ENCODE data around the gene KDM5A. TPM values are rescaled to one million over a fixed set of nuclear protein-coding genes. Genes with fewer than 3 reads are reported as not detected.

KDM5A gene
- polyA plus RNA-seq, 6 donors from 2014 or later = 39.4 to 95.8 (median 52.5) TPM

DNA sequence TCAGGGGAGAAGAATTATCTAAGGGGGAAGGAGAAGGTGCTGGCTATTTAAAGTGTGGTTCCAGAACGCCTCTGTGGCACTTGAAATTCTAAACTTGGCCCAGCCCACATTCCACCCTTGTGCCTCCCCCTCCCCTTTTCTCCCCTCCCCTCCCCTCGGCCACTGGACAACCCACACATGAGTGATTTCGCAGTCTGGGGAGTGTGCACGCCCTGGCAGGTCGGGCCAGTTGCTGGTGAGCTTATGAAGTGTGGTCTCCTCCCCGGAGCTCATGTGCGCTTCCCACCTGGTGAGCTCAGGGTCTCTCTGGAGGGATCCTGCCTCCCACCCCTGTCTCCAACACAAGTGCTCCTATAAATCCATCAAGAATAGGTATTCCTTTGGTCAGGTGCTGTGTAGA is 126.3 kb downstream of the KDM5A start, which contains the start of gene SLC6A13:
Gene SLC6A13 (minus strand): TSS at position 20 of the 400 bp plus-strand sequence. CDS start 2,784 bp downstream, outside the sequence.
- Mint-ChIP-seq H3K36me3 (peaks cover 0 to 8% of the 10 kb centered on the region in 2 donors), H3K4me1 (no peaks in the 10 kb centered on the region), H3K27me3 (peaks cover 20 to 40% (median 33%) of the 10 kb centered on the region in 3 donors), H3K4me3 (no peak within 1 kb of the TSS), H3K27ac (peak within 1 kb of the TSS in 2 of 6 donors; percentile 32 to 73), H3K9me3 (no peaks in the 10 kb centered on the region)
- no peak for ATAC-seq (ENCODE audit: low read depth in 2 of 2)
- DNase-seq = no peak

DNA sequence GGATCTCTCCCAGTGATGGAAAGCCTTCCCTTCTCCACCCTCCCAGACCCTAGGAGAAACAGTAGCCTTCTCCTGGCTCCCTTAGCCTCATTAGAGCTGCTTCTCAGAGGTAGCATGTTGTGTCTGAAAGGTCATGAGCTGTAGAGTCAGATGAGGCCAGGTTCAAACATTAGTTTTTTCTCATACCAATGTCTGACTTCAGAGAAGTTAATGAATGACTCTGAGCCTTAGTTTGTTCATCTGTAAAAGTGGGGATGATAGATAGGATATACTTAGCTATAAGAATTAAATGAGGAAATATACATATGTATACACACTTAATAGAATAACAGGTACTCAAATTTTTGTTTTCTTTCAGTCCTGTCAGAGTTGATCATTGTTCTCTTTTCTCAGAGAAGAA is 127.0 kb downstream of the KDM5A start:
- no peak for DNase-seq
- H3K4me3 Mint-ChIP-seq = no peak overlapping the region
- peaks cover 20 to 47% (median 40%) of the 10 kb centered on the region in 3 donors for H3K27me3 Mint-ChIP-seq
- no peaks in the 10 kb centered on the region for H3K9me3 Mint-ChIP-seq
- ATAC-seq (ENCODE audit: low read depth in 2 of 2) = no peak
- peaks cover 0 to 9% of the 10 kb centered on the region in 2 donors for H3K36me3 Mint-ChIP-seq
- no peaks in the 10 kb centered on the region for H3K4me1 Mint-ChIP-seq
- H3K27ac Mint-ChIP-seq = peak overlapping the region in 1 of 6 donors; percentile 32

DNA sequence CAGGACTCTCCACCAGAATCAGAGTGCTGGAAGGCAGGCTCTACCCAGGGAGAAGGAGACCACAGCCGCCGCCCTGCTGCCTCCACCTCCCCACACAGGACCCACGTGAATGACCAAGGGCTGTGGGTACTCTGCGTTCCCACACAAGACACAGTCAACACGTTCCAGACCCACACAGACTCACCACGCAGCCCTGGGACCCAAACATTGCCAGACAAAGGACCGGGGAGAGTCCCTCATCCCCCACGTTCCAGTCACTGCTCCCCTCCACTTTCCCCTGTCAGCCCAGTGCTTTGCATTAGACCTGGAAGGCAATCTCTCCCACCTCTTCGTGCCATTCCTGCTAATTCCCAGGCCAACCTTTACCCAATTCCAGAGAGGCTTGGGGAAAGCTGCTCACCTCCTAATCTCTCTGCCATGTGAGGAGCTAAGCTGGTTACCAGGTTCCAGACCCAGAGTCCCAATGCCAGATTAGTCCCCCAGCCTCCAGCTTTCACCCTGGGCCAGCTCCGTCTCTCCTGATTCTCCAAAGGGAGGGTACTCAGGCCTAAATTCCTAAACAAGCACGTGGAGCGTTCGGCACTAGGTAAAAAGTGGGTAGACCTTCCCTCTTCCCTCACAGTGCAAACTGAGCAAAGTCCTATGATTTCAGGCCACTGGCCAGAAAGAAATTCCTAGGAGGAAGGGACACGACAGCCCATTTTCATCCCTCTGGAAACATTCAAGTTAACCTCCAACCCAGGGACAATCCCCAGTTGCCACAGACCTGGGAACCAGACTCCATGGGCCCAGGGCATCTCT is 131.4 kb downstream of the KDM5A start:
- Mint-ChIP-seq H3K36me3 (peaks cover 0 to 18% of the 10 kb centered on the region in 2 donors), H3K27ac (peak overlapping the region in 1 of 6 donors; percentile 71), H3K9me3 (peaks cover 0 to 4% (median 0%) of the 10 kb centered on the region in 7 donors), H3K4me3 (no peak overlapping the region), H3K4me1 (no peaks in the 10 kb centered on the region), H3K27me3 (peaks cover 41 to 74% (median 68%) of the 10 kb centered on the region in 3 donors)
- DNase-seq (no peak), ATAC-seq (ENCODE audit: low read depth in 2 of 2) (no peak)

DNA sequence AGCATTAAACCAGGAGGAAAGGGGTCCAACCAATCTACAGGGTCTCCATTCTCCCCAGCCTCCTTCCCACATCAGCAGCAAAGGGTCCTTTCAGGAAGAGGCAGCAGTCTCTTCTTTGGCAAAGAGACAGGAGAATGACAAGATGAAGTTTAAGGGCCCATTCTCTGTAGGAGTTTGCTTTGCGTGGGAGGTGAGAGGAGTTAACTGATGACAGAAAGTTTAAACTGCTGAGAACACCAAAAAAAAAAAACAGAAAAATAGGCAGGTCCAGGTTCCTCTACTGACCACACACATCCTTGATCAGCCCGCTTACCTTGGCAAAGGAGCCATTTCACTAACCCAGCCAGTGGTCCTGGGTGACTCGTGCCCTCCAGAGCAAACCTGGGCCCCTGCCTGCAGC is 132.2 kb downstream of the KDM5A start:
- no peak overlapping the region for H3K4me3 Mint-ChIP-seq
- no peak overlapping the region for H3K27ac Mint-ChIP-seq
- ATAC-seq (ENCODE audit: low read depth in 2 of 2) = no peak
- peaks cover 0 to 18% of the 10 kb centered on the region in 2 donors for H3K36me3 Mint-ChIP-seq
- no peaks in the 10 kb centered on the region for H3K4me1 Mint-ChIP-seq
- peaks cover 0 to 4% (median 0%) of the 10 kb centered on the region in 7 donors for H3K9me3 Mint-ChIP-seq
- DNase-seq = no peak
- H3K27me3 Mint-ChIP-seq = peaks cover 41 to 70% (median 68%) of the 10 kb centered on the region in 3 donors

DNA sequence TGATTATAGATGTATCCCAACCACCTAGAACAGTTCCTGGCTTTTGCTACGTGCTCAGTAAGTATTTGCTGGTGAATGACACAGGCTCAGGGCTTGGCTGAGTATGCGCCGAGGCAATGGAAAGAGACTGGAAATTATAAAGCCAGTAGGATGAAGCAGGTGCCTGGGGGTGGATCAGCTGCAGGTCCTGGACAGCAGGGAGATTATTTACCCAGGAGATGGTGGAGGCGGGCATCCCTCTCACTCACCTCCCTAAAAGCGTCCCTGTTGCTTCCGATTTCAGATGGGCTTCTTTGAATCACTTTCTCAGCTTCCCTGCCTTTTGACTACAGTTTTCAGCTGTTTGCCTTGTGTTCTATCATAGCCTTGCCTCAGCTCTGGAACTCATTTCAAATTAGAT is 132.9 kb downstream of the KDM5A start:
- Mint-ChIP-seq H3K4me3 (no peak overlapping the region), H3K27me3 (peaks cover 41 to 67% (median 63%) of the 10 kb centered on the region in 3 donors), H3K9me3 (peaks cover 0 to 4% (median 0%) of the 10 kb centered on the region in 7 donors), H3K27ac (no peak overlapping the region), H3K4me1 (no peaks in the 10 kb centered on the region), H3K36me3 (peaks cover 0 to 18% of the 10 kb centered on the region in 2 donors)
- DNase-seq = no peak
- no peak for ATAC-seq (ENCODE audit: low read depth in 2 of 2)

DNA sequence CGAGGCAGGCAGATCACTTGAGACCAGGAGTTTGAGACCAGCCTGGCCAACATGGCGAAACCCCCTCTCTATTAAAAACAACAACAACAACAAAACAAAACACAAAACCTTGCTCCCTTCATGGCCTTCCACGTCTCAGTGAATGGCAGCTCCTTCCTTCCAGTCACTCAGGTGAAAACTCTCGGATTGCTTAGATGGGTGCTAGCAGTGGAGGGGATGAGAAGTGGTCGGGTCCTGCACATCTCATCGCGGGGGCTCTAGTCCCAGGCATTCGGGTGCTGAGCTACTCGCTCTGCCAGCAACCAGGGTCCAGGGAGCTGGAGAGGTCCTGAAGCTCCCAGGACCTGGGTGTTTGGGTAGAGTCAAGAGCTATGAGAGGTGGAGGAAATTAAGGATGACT is 134.2 kb downstream of the KDM5A start:
- H3K27me3 Mint-ChIP-seq = peaks cover 33 to 55% (median 54%) of the 10 kb centered on the region in 3 donors
- ATAC-seq (ENCODE audit: low read depth in 2 of 2) = no peak
- peaks cover 0 to 18% of the 10 kb centered on the region in 2 donors for H3K36me3 Mint-ChIP-seq
- H3K4me1 Mint-ChIP-seq = no peaks in the 10 kb centered on the region
- peaks cover 0 to 4% (median 0%) of the 10 kb centered on the region in 7 donors for H3K9me3 Mint-ChIP-seq
- no peak for DNase-seq
- H3K27ac Mint-ChIP-seq = no peak overlapping the region
- no peak overlapping the region for H3K4me3 Mint-ChIP-seq

DNA sequence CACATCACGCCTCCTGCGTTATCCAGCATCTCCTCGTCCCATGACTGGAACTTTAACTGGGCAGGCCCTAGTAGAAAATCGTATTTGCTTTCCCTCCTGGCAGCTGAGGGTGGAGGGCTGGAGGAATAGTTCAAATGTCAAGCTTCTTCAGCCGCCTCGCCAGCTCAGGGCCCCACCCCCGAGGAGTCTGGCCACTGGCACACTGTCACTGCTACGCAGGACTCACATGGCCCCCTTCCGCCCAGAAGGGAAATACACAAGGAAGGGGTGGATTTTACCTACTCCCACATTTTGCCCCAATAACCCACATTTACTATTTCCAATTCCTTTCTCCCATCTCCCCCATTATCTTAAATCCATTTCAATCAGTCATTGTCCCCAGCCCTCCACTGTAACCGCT is 135.1 kb downstream of the KDM5A start:
- no peak for ATAC-seq (ENCODE audit: low read depth in 2 of 2)
- peaks cover 33 to 52% (median 49%) of the 10 kb centered on the region in 3 donors for H3K27me3 Mint-ChIP-seq
- no peak overlapping the region for H3K27ac Mint-ChIP-seq
- H3K9me3 Mint-ChIP-seq = peaks cover 0 to 4% (median under 1%) of the 10 kb centered on the region in 7 donors
- no peaks in the 10 kb centered on the region for H3K4me1 Mint-ChIP-seq
- H3K4me3 Mint-ChIP-seq = no peak overlapping the region
- DNase-seq = no peak
- H3K36me3 Mint-ChIP-seq = peaks cover 1 to 18% of the 10 kb centered on the region in 2 donors

DNA sequence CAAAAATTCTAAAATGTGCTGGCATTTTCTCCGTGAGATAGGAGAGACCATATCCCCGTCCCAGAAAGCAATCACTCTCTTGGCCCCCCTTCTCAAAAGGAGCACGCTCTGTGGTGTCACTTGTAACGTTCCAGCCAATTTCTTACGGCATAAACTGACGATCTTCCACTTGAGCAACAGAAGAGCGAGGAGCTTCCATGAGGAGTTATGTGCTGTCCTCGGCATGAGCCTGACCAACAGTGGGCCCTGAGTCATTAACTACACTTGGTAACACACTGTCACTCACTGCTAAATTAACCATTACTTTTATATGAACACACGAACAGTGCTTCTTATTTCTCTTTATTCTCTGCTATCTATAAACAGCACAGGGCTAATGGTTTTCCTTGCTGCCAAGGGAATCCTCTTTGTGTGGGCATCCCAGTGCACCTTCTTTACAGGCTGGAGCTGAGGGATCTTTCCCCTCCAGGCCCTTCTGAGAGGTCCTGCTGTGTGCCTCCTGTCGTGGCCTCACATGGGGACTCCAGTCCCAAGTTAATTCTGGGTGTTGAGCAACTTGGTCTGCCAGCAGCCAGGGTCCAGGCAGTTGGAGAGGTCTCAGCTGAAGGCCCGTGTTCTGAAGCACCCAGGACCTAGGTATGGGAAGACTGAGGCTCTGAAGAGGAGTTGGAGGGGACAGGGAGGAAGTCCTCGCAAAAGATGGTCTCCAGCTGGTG is 135.8 kb downstream of the KDM5A start:
- peaks cover 30 to 51% (median 45%) of the 10 kb centered on the region in 3 donors for H3K27me3 Mint-ChIP-seq
- no peak overlapping the region for H3K27ac Mint-ChIP-seq
- no peak overlapping the region for H3K4me3 Mint-ChIP-seq
- H3K9me3 Mint-ChIP-seq = peaks cover under 1 to 10% (median 5%) of the 10 kb centered on the region in 7 donors
- no peaks in the 10 kb centered on the region for H3K4me1 Mint-ChIP-seq
- no peak for DNase-seq
- peaks cover 4 to 15% of the 10 kb centered on the region in 2 donors for H3K36me3 Mint-ChIP-seq
- ATAC-seq (ENCODE audit: low read depth in 2 of 2) = no peak

DNA sequence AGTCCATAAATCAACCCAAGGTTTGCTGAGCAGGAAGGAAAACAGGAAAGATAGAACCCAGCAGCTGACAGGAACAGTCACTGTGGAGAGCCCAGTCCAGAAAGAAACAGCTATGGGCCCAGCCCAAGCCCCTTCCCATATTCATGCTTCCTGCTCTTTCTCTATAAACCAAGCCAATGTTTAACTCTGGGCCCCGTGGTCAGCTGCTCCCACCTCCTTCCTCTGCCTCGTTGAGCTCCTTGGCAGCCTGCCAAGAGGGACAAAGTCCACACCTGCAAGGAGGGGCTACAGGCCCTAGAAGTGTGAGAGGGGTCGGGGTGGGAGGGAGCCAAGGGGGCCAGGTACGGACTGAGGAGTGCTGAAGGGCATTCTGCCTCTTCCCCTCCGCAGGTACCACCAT is 136.5 kb downstream of the KDM5A start:
- Mint-ChIP-seq H3K4me1 (no peaks in the 10 kb centered on the region), H3K36me3 (peaks cover 9 to 16% of the 10 kb centered on the region in 2 donors), H3K27ac (no peak overlapping the region), H3K9me3 (peaks cover 4 to 16% (median 12%) of the 10 kb centered on the region in 7 donors), H3K27me3 (peaks cover 26 to 50% (median 45%) of the 10 kb centered on the region in 3 donors), H3K4me3 (no peak overlapping the region)
- ATAC-seq (ENCODE audit: low read depth in 2 of 2) (no peak), DNase-seq (no peak)

DNA sequence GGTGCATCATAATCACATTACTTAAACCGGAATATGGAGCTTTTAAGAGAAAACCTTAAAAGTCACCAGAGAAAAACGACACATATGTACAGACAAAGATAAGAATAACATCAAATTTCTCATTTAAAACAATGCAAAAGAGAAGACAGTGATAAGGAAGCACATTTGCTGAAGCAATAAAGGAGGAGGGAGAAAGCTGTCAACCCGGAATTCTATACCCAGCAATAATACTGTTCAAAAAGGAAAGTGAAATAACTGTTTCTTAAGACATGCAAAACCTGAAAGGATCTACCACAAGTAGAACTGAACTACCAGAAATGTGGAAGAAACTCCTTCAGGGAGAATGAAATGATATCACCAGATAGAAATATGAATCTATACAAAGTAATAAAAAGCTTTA is 141.8 kb downstream of the KDM5A start:
- Mint-ChIP-seq H3K4me3 (no peak overlapping the region), H3K4me1 (no peaks in the 10 kb centered on the region), H3K27me3 (peaks cover 20 to 24% (median 23%) of the 10 kb centered on the region in 3 donors), H3K36me3 (peaks cover 7 to 9% of the 10 kb centered on the region in 2 donors), H3K9me3 (peaks cover 4 to 36% (median 19%) of the 10 kb centered on the region in 7 donors), H3K27ac (no peak overlapping the region)
- DNase-seq (no peak), ATAC-seq (ENCODE audit: low read depth in 2 of 2) (no peak)

DNA sequence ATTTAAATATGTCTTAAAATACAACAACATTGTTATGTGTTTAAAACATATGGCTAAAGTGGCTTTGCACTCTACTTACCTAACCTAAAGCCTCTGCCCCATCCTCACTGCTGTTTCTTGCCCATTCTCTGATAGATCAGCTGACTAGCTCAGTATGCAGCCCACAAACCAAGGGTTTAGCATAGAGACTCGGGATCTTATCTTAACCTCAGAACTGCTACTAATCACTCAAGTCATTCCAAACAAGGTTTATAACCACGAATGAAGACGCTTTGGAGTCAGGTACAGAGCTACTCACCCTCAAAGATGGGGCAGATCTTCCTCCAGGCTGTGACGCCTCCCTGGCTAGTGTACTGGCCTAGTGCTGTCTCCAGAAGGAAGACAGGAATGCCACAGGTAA is 145.7 kb downstream of the KDM5A start:
- Mint-ChIP-seq H3K4me1 (no peaks in the 10 kb centered on the region), H3K9me3 (peaks cover 9 to 33% (median 19%) of the 10 kb centered on the region in 7 donors), H3K27ac (no peak overlapping the region), H3K36me3 (peaks cover 5 to 15% of the 10 kb centered on the region in 2 donors), H3K27me3 (peaks cover 32 to 44% (median 37%) of the 10 kb centered on the region in 3 donors), H3K4me3 (no peak overlapping the region)
- no peak for ATAC-seq (ENCODE audit: low read depth in 2 of 2)
- DNase-seq = no peak

DNA sequence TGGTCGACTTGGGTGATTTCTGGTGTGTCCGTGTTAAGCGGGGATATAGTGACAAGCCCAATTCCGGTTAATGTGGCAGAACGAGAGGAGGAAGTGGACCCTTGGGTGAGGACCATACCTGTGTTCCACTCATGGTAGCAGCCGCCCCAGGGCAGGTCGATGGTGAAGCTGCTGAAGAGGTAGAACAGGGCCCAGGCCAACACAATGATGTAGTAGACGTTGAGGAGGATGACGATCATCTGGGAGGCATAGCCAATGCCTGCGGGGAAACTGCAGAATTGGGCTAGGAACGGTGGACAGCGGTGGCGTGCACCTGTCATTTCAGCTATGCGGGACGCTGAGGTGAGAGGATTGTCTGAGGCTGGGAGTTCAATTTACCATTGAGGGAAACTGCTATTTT is 146.6 kb downstream of the KDM5A start:
- peak overlapping the region in 1 of 6 donors; percentile 46 for H3K27ac Mint-ChIP-seq
- ATAC-seq (ENCODE audit: low read depth in 2 of 2) (no peak), DNase-seq (no peak)
- H3K4me3 Mint-ChIP-seq = no peak overlapping the region
- peaks cover 32 to 44% (median 38%) of the 10 kb centered on the region in 3 donors for H3K27me3 Mint-ChIP-seq
- peaks cover 7 to 29% (median 13%) of the 10 kb centered on the region in 7 donors for H3K9me3 Mint-ChIP-seq
- H3K4me1 Mint-ChIP-seq = no peaks in the 10 kb centered on the region
- H3K36me3 Mint-ChIP-seq = peaks cover 0 to 8% of the 10 kb centered on the region in 2 donors

DNA sequence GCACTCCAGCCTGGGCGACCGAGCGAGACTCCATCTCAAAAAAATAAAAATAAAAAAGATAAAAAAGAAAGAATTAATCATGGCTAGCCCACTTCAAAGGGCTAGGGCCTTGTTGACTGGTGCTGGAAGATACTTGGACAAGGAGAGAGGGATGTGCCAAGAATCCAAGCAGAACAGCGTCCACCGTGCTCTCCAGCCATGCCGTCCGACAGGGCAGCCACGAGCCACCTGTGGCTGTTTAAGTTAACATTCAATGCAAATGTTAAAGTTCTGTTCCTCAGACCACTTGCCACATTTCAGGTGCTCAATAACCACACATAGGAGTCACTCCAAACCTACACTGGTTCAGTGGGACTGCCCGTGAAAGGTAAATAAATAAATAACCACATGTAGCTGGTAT is 147.9 kb downstream of the KDM5A start:
- no peaks in the 10 kb centered on the region for H3K4me1 Mint-ChIP-seq
- ATAC-seq (ENCODE audit: low read depth in 2 of 2) (no peak), DNase-seq (no peak)
- no peak overlapping the region for H3K27ac Mint-ChIP-seq
- H3K9me3 Mint-ChIP-seq = peaks cover 6 to 25% (median 11%) of the 10 kb centered on the region in 7 donors
- no peak overlapping the region for H3K4me3 Mint-ChIP-seq
- peaks cover 32 to 44% (median 38%) of the 10 kb centered on the region in 3 donors for H3K27me3 Mint-ChIP-seq
- H3K36me3 Mint-ChIP-seq = peaks cover 5 to 13% of the 10 kb centered on the region in 2 donors

Data from naive B cell (primary cell).